Keratinocyte (primary cell): ENCODE results near the gene PDCD4. TPM values are rescaled to one million over a fixed set of nuclear protein-coding genes. Genes with fewer than 3 reads are reported as not detected.

ENCODE experiments used
- DNase-seq: peaks from one replicate; pipeline ENCODE4 v3.0.0-alpha.2; 2011; ENCODE audit warnings: low read depth, missing footprints, low spot score
- FAIRE-seq: peaks from 2 replicates; lab custom pipeline; 2011; peaks lifted over from hg19 to GRCh38; lab: Jason Lieb, UNC
- H2AFZ ChIP-seq: 2 replicates; pipeline ENCODE4 v1.6.0; 2012; ENCODE audit warnings: low read length, control low read depth, inconsistent platforms; ENCODE audit not compliant: control insufficient read depth
- H3K27ac ChIP-seq: 2 replicates; pipeline ENCODE4 v1.5.1; 2011; ENCODE audit warnings: low read length; ENCODE audit not compliant: control insufficient read depth, insufficient read depth
- H3K27me3 ChIP-seq: 3 replicates; pipeline ENCODE4 v1.6.0; 2011; ENCODE audit warnings: low read length; ENCODE audit not compliant: control insufficient read depth, insufficient read depth; ENCODE audit errors: extremely low read depth
- H3K36me3 ChIP-seq, 2 experiments: 2 replicates in 1 of 2; 3 replicates in 1 of 2; pipeline ENCODE4 v1.5.1; 2011; ENCODE audit warnings: low read length in 2 of 2, mild to moderate bottlenecking in 1 of 2; ENCODE audit not compliant: control insufficient read depth in 2 of 2, insufficient read depth in 2 of 2; ENCODE audit errors: extremely low read depth in 1 of 2
- H3K4me1 ChIP-seq: 3 replicates; pipeline ENCODE4 v1.5.1; 2011; ENCODE audit warnings: low read length; ENCODE audit not compliant: control insufficient read depth, insufficient read depth; ENCODE audit errors: extremely low read depth
- H3K4me2 ChIP-seq: 3 replicates; pipeline ENCODE4 v1.6.0; 2011; ENCODE audit warnings: low read depth, low read length; ENCODE audit not compliant: control insufficient read depth, insufficient read depth; ENCODE audit errors: extremely low read depth
- H3K4me3 ChIP-seq, 3 experiments: fragments of 200-600 bp in 1 of 3; sonication (generic) in 1 of 3; 2 replicates in 2 of 3; 3 replicates in 1 of 3; pipeline ENCODE4 v1.5.1; 2011 to 2016; ENCODE audit warnings: low read length in 3 of 3, mild to moderate bottlenecking in 3 of 3, control low read depth in 2 of 3, inconsistent platforms in 1 of 3, low read depth in 1 of 3, mixed read lengths in 1 of 3, mixed run types in 1 of 3, moderate library complexity in 1 of 3; ENCODE audit not compliant: control insufficient read depth in 2 of 3, insufficient read depth in 2 of 3; ENCODE audit errors: extremely low read depth in 1 of 3
- H3K79me2 ChIP-seq: 2 replicates; pipeline ENCODE4 v1.6.0; 2012; ENCODE audit warnings: low read length; ENCODE audit not compliant: control insufficient read depth, insufficient read depth
- H3K9ac ChIP-seq: 3 replicates; pipeline ENCODE4 v1.6.0; 2011; ENCODE audit warnings: low read length; ENCODE audit not compliant: control insufficient read depth, insufficient read depth; ENCODE audit errors: extremely low read depth
- H3K9me1 ChIP-seq: 3 replicates; pipeline ENCODE4 v1.6.0; 2011; ENCODE audit warnings: low read length; ENCODE audit not compliant: control insufficient read depth, insufficient read depth; ENCODE audit errors: extremely low read depth
- H3K9me3 ChIP-seq: 2 replicates; pipeline ENCODE4 v1.5.1; 2012; ENCODE audit warnings: low read depth, low read length; ENCODE audit not compliant: control insufficient read depth
- H4K20me1 ChIP-seq: 3 replicates; pipeline ENCODE4 v1.6.0; 2011; ENCODE audit warnings: low read length; ENCODE audit not compliant: control insufficient read depth, insufficient read depth; ENCODE audit errors: extremely low read depth
- EZH2 ChIP-seq: IDR thresholded peaks from one replicate; pipeline ENCODE4 v1.6.1; 2012; ENCODE audit warnings: inconsistent platforms, mild to moderate bottlenecking, low read length, moderate library complexity
- dilution Hi-C: fragments of 300-500 bp; cut with MboI; formaldehyde crosslinking; loops from one replicate; pipeline ENCODE4 v1.7.0; 2020; ENCODE audit warnings: low sequenced_read_pairs; ENCODE audit not compliant: extremely low pct_ligation_motif_present
- polyA plus RNA-seq, 5 experiments: library from polyadenylated mRNA; depleted of rRNA in 3 of 5; stranded (reverse) in 3 of 5; stranded (forward) in 1 of 5; unstranded in 1 of 5; fragments of >200 nt; gene quantifications; 1 replicate in 1 of 5; 2 replicates in 3 of 5; 3 replicates in 1 of 5; pipeline versions ENCODE4 v1.2.1 to v1.2.3, GENCODE V29; 2011 to 2012; ENCODE audit warnings: missing spikeins in 2 of 5, low read depth in 1 of 5, low replicate concordance in 1 of 5
- TF ChIP-seq, protein P1 (sequence below), 3 experiments: IDR thresholded peaks in 1 of 3; conservative IDR thresholded peaks in 1 of 3; optimal IDR thresholded peaks in 1 of 3; 2 replicates in 2 of 3; 3 replicates in 1 of 3; pipeline versions ENCODE3 to v1.5.1; 2011; ENCODE audit warnings: low read length in 3 of 3, mild to moderate bottlenecking in 3 of 3, moderate library complexity in 2 of 3, control low read depth in 1 of 3, inconsistent platforms in 1 of 3; ENCODE audit not compliant: insufficient read depth in 2 of 3; ENCODE audit errors: extremely low read depth in 1 of 3

The PDCD4 gene
- polyA plus RNA-seq, 1 donor (not counting 4 experiments of a cell fraction or from before 2014, with no cell fraction given) = 146 TPM

DNA sequence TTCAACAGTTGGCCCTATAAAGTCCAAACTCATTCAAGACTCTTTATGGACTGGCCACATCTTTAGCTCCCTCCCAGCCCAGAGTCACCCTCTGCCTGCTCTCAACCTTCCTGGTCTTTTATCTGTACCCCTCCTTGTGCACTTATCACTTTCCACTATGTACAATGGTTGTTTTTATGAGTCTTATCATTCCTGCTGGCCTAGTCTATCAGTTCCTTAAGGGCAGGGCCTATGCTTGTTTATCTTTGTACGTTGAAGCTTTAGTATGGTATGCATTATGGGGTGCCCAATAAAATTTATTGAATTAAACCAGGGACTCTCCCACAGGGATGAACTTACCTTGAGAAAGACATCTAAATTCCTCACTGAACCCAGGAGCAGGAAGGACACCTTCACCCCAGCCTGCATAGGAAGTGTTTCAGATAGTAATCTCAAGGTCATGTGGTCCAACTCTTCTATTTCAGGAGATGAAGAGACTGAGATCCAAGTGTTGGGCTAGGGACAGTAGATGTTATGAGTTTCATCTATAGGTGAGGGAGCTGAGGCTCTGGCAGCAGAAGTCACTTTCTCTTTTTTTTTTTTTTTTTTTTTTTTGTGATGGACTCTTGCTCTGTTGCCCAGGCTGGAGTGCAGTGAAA lies 13.3 kb upstream of the PDCD4 start:
- H3K4me1 ChIP-seq = peaks cover 38% of the 10 kb centered on the region
- TF ChIP-seq, protein P1, sequence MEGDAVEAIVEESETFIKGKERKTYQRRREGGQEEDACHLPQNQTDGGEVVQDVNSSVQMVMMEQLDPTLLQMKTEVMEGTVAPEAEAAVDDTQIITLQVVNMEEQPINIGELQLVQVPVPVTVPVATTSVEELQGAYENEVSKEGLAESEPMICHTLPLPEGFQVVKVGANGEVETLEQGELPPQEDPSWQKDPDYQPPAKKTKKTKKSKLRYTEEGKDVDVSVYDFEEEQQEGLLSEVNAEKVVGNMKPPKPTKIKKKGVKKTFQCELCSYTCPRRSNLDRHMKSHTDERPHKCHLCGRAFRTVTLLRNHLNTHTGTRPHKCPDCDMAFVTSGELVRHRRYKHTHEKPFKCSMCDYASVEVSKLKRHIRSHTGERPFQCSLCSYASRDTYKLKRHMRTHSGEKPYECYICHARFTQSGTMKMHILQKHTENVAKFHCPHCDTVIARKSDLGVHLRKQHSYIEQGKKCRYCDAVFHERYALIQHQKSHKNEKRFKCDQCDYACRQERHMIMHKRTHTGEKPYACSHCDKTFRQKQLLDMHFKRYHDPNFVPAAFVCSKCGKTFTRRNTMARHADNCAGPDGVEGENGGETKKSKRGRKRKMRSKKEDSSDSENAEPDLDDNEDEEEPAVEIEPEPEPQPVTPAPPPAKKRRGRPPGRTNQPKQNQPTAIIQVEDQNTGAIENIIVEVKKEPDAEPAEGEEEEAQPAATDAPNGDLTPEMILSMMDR (optimal IDR thresholded peaks at IDR 0.05 in 1 of 3, IDR thresholded peaks at IDR 0.05 in 1 of 3, conservative IDR thresholded peaks at IDR 0.05 in 1 of 3; ENCODE audit: extremely low read depth in 1 of 3, insufficient read depth in 2 of 3, low read length in 3 of 3) = no peak
- TF ChIP-seq EZH2 = no peak
- dilution Hi-C loops = no loop called here
- no peaks in the 10 kb centered on the region for H3K36me3 ChIP-seq
- H2AFZ ChIP-seq = no peak overlapping the region
- H3K27me3 ChIP-seq = no peaks in the 10 kb centered on the region
- no peak overlapping the region for H3K4me3 ChIP-seq
- H3K9me3 ChIP-seq = no peaks in the 10 kb centered on the region
- FAIRE-seq (no peak), DNase-seq (no peak)
- H3K9me1 ChIP-seq = no peaks in the 10 kb centered on the region
- H4K20me1 ChIP-seq = no peaks in the 10 kb centered on the region
- no peak overlapping the region for H3K9ac ChIP-seq
- no peaks in the 10 kb centered on the region for H3K79me2 ChIP-seq
- H3K27ac ChIP-seq = no peak overlapping the region
- no peak overlapping the region for H3K4me2 ChIP-seq

GRCh38 chr10:110859206-110859972 lies 12.3 kb upstream of the PDCD4 start:
- dilution Hi-C loops = no loop called here
- H3K27ac ChIP-seq = no peak overlapping the region

More at GRCh38 chr10:110859206-110859972, 12.3 kb upstream of the PDCD4 start:
- FAIRE-seq = no peak
- Histone ChIP-seq H2AFZ (no peak overlapping the region), H3K9me1 (no peaks in the 10 kb centered on the region), H3K4me2 (no peak overlapping the region), H3K4me3 (no peak overlapping the region), H3K4me1 (peaks cover 39% of the 10 kb centered on the region), H3K79me2 (no peaks in the 10 kb centered on the region), H3K9ac (no peak overlapping the region), H3K27me3 (no peaks in the 10 kb centered on the region), H3K36me3 (no peaks in the 10 kb centered on the region), H4K20me1 (no peaks in the 10 kb centered on the region), H3K9me3 (no peaks in the 10 kb centered on the region)
- TF ChIP-seq, protein P1 (optimal IDR thresholded peaks at IDR 0.05 in 1 of 3, IDR thresholded peaks at IDR 0.05 in 1 of 3, conservative IDR thresholded peaks at IDR 0.05 in 1 of 3; ENCODE audit: extremely low read depth in 1 of 3, insufficient read depth in 2 of 3, low read length in 3 of 3) = no peak
- no peak for TF ChIP-seq EZH2
- DNase-seq = no peak
